Activated naive CD8-positive, alpha-beta T cell treated with anti-CD3 and anti-CD28 coated beads, Interleukin-2, amount 50 U/mL, for 24 hours (primary cell): ENCODE results near the gene COA6.
A peak's percentile ranks its signal among the peaks of the same experiment; 100 is the strongest.

Experiments used
- ATAC-seq: fragments of 150-1000 bp; cut with Tn5 transposase; one replicate; pipeline ENCODE4 v1.10.0; 2021
- DNase-seq: peaks from one replicate; pipeline ENCODE4 v3.0.0; 2021
- H3K27ac Mint-ChIP-seq: one replicate; pipeline ENCODE4 v1.8.0; 2021; ENCODE audit warnings: mild to moderate bottlenecking, mixed read lengths
- H3K27me3 Mint-ChIP-seq: one replicate; pipeline ENCODE4 v1.8.0; 2021; ENCODE audit warnings: mixed read lengths
- H3K36me3 Mint-ChIP-seq: one replicate; pipeline ENCODE4 v1.8.0; 2021; ENCODE audit warnings: low read depth, mixed read lengths
- H3K4me1 Mint-ChIP-seq: one replicate; pipeline ENCODE4 v1.8.0; 2021; ENCODE audit warnings: mixed read lengths
- H3K4me3 Mint-ChIP-seq: one replicate; pipeline ENCODE4 v1.8.0; 2021; ENCODE audit warnings: mild to moderate bottlenecking, moderate library complexity, mixed read lengths
- H3K9me3 Mint-ChIP-seq: one replicate; pipeline ENCODE4 v1.8.0; 2021; ENCODE audit warnings: mixed read lengths

The COA6 gene

DNA sequence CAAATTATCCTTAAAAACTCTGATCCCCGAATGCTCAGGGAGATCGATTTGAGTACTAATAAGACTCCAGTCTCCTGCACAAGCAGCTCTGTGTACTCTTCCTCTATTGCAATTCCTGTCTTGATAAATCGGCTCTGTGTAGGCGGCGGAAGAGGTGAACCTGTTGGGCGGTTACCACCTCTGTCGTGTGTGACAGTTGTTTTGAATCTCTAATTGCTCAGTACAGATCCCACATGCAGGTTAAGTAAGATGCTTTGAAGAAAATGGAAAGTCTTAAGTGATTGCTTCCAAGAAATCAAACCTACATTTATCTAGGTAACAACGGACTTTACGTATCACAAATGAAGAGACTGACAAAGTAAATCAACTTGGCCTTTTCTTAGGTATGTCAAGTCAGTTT is 35.5 kb downstream of the COA6 start:
- H3K9me3 Mint-ChIP-seq, result no peaks in the 10 kb centered on the region
- no peaks in the 10 kb centered on the region for H3K27me3 Mint-ChIP-seq
- peaks cover 33% of the 10 kb centered on the region for H3K36me3 Mint-ChIP-seq
- ATAC-seq (peak; percentile 56), DNase-seq (no peak)
- H3K4me3 Mint-ChIP-seq, result no peak overlapping the region
- H3K27ac Mint-ChIP-seq, result peak overlapping the region; percentile 21
- peaks cover 4% of the 10 kb centered on the region for H3K4me1 Mint-ChIP-seq

DNA sequence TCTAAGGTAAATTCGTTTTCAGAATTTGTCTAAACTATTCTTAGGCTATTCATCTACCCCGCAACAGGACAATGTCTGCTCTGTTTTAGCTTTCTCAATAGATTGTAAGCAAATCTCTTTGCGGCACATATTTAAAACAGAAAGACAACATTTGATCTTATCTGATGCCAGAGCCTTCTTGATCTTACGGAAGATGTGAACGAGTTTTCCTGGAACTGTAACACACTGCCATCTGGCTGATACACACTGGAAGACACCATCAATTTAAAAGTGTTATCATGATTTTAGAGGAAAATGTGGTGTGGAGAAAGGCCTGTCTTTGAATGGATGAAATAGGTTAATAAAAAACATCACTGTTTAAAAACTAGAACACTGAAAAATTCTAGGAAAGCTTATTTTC is 36.1 kb downstream of the COA6 start:
- H3K9me3 Mint-ChIP-seq, result no peaks in the 10 kb centered on the region
- no peak overlapping the region for H3K4me3 Mint-ChIP-seq
- H3K4me1 Mint-ChIP-seq, result peaks cover 4% of the 10 kb centered on the region
- H3K36me3 Mint-ChIP-seq, result peaks cover 36% of the 10 kb centered on the region
- DNase-seq (no peak), ATAC-seq (no peak)
- H3K27ac Mint-ChIP-seq, result peak overlapping the region; percentile 45
- no peaks in the 10 kb centered on the region for H3K27me3 Mint-ChIP-seq

DNA sequence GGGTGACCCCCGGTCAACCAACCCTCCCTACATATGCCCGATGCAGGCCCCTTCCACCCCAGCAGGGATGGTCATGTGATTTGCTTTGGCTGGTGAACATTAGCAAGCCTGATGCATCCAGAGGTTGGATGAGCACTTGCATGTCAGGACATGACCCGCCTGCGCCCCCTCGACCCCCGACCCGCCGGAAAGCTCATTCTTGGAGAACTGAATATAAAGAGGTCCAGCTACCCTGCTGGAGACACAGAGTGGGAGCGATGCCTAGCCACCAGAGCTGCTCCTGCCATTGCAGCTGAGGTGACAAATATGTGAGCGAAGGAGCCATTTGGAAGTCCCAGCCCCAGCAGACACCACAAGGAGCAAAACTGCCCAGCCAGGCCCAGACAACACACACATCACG is 39.6 kb downstream of the COA6 start:
- Mint-ChIP-seq H3K27ac (no peak overlapping the region), H3K4me1 (peaks cover 4% of the 10 kb centered on the region), H3K36me3 (peaks cover 37% of the 10 kb centered on the region), H3K9me3 (no peaks in the 10 kb centered on the region), H3K27me3 (no peaks in the 10 kb centered on the region), H3K4me3 (no peak overlapping the region)
- DNase-seq, result no peak
- no peak for ATAC-seq

DNA sequence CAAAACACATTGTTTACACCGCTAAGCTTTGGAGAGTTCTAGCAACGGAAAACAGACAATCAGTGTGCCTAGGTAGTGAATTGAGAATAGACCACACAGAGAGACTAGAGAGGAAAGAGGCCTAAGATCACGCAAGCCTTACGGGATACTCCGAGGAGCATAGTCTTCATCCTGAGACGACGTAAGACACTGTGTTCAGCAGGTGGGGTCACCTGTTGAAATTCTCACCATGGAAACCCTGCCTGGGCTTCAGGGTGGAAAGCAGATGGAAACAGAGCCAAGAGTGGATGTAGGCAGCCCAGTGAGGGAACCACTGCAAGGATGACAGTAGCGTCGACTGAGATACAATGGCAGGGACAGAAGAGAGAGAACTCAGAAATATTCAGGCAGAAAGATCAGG is 40.2 kb downstream of the COA6 start:
- ATAC-seq (no peak), DNase-seq (no peak)
- no peaks in the 10 kb centered on the region for H3K27me3 Mint-ChIP-seq
- H3K9me3 Mint-ChIP-seq, result no peaks in the 10 kb centered on the region
- peaks cover 37% of the 10 kb centered on the region for H3K36me3 Mint-ChIP-seq
- no peak overlapping the region for H3K27ac Mint-ChIP-seq
- H3K4me1 Mint-ChIP-seq, result peaks cover 4% of the 10 kb centered on the region
- H3K4me3 Mint-ChIP-seq, result no peak overlapping the region

DNA sequence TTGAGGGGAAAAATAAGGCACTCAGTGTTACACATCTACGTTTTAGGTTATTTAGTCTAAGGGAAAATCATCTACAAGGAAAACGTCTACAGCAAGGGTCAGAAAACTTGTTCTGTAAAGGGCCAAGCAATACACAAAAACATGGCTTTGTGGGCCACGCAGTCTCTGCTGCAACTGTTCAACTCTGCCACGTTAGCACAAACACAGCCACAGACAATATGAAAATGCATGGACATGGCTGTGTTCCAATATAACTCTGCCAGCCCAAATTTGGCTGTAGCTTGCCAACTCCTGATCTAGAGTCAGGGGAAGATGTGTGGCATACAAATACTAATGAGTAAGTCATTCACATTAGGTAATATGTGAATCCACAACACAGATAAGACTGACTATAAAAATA is 40.7 kb downstream of the COA6 start:
- Mint-ChIP-seq H3K4me3 (no peak overlapping the region), H3K27ac (no peak overlapping the region), H3K9me3 (no peaks in the 10 kb centered on the region), H3K36me3 (peaks cover 37% of the 10 kb centered on the region), H3K4me1 (no peaks in the 10 kb centered on the region), H3K27me3 (no peaks in the 10 kb centered on the region)
- DNase-seq (no peak), ATAC-seq (no peak)

DNA sequence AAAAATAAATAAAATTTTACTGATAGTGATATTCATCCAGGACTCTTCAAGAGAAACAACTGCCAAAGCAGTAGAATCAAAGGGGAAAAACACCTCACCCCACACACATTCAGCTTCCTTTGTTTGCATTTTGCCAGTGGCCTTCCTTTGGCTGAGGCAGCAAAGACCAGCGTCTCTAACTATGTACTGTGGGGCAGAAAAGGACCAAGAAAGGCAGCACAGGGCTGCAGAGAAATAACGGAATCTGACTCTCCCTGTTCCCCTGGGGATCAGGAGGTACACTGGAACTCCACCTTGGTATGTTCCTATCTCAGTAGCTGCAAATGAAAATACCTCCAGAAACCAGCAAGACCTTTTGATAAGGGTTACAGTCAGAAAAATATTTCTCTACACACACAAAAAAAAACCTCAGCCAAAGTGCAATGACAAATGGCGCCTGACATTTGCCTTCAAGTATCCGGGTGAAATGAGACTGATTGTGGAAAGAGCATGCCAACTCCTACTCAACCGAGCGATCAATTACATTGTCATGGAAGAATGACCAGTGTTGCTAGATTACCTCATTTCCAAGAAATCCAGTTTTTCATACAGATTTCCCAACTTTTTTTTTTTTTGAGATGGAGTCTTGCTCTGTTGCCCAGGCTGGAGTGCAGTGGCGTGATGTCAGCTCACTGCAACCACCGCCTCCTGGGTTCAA is 54.8 kb downstream of the COA6 start:
- Mint-ChIP-seq H3K27ac (no peak overlapping the region), H3K4me3 (no peak overlapping the region), H3K27me3 (no peaks in the 10 kb centered on the region), H3K36me3 (peaks cover 51% of the 10 kb centered on the region), H3K4me1 (no peaks in the 10 kb centered on the region), H3K9me3 (no peaks in the 10 kb centered on the region)
- ATAC-seq (no peak), DNase-seq (no peak)

DNA sequence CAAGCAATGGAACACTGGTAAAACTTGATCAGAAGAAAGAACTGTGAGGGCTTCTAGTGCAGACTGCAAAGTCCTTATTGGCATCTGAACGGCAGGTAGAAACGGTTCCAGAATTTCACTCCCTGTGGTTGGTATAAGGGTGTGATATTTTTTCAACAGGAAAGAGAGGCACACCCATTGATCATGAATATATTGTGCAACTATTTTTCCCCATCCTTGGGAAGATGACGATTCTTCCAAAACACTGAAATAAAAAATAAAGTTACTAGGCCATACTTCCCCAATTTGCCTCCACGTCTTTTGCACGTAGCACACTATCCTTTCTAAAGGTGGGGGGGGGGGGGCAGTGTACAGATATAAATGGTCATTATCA is 56.2 kb downstream of the COA6 start:
- Mint-ChIP-seq H3K36me3 (peaks cover 50% of the 10 kb centered on the region), H3K27me3 (no peaks in the 10 kb centered on the region), H3K4me3 (no peak overlapping the region), H3K27ac (no peak overlapping the region), H3K9me3 (no peaks in the 10 kb centered on the region), H3K4me1 (peaks cover 4% of the 10 kb centered on the region)
- ATAC-seq (no peak), DNase-seq (no peak)

DNA sequence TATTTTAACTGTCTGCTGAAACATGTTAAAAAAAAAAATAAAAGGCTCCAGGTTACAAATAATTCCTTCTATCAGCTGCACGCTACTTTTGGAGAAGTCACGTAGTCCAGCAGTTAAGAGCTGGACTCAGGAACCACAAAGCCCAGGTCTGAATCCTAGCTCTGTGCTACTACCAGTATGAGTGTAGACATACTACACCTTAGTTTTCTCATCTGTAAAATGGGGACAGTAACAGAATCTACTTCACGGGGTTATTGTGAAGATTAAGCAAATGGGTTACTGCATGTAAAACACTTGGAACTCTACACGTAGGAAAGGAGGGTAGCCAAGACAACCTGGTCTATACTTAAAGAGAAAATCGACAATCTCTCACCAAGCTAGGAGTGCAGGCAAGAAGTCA is 57.4 kb downstream of the COA6 start:
- no peaks in the 10 kb centered on the region for H3K9me3 Mint-ChIP-seq
- no peak overlapping the region for H3K27ac Mint-ChIP-seq
- H3K4me1 Mint-ChIP-seq, result peaks cover 4% of the 10 kb centered on the region
- H3K36me3 Mint-ChIP-seq, result peaks cover 50% of the 10 kb centered on the region
- no peak for DNase-seq
- no peak overlapping the region for H3K4me3 Mint-ChIP-seq
- H3K27me3 Mint-ChIP-seq, result no peaks in the 10 kb centered on the region
- ATAC-seq, result no peak

DNA sequence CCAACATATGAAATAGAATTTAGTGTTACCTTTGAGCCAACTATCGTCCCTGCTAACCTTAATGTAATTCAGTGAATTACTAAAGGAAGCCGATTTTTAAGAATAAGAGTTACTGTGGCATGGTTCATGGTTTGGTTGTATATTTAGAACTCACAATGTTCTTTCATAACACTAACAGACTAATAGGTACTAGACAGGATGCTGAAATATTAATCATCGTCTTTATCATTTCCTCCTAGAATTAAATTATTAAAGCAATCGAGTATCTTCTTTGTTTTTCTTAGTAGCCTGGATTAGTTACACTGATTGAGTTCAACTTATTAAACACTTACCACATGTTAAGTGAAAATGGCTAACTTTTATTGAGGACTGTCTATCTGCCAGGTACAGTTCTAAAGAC is 58.0 kb downstream of the COA6 start:
- Mint-ChIP-seq H3K4me3 (no peak overlapping the region), H3K36me3 (peaks cover 48% of the 10 kb centered on the region), H3K27me3 (no peaks in the 10 kb centered on the region), H3K4me1 (peaks cover 4% of the 10 kb centered on the region), H3K9me3 (no peaks in the 10 kb centered on the region), H3K27ac (no peak overlapping the region)
- DNase-seq, result no peak
- ATAC-seq, result no peak

DNA sequence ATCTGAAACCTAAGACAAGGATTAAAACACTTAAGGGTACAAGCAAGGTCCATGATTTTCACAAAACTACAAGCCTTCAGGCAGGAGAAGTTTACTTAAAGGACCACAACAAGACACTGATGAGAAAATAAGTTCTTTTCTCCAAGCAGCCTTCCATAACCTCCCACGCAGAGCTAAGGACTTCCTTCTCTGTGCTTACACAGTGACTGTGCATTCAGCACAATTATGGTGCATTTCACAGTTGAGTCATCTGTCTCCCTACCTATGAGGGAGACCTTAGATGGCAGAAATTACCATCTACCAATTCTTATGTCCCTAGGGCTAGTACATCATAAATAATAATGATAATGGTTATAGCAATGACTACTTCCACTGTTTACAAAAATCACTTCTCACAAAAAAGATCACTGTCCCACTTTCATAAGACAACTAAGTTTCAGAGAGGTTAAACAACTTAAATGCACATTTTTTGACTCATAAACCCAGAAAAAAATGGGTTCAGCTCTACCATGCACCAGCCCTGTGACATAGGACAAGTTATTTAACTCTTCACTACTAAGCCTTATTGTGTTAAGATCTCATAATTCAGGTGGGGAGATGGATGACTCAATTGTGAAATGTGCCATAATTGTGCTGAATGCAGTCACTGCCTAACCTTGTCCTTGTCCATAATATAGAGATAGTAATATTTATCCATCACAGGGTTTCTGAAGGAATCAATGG is 60.5 kb downstream of the COA6 start:
- H3K27me3 Mint-ChIP-seq, result no peaks in the 10 kb centered on the region
- H3K27ac Mint-ChIP-seq, result no peak overlapping the region
- no peak overlapping the region for H3K4me3 Mint-ChIP-seq
- H3K4me1 Mint-ChIP-seq, result peaks cover 4% of the 10 kb centered on the region
- ATAC-seq (peak; percentile 43), DNase-seq (no peak)
- H3K9me3 Mint-ChIP-seq, result no peaks in the 10 kb centered on the region
- peaks cover 49% of the 10 kb centered on the region for H3K36me3 Mint-ChIP-seq
